HCT116 (cell line): ENCODE results near the gene DLG2. TPM values are rescaled to one million over a fixed set of nuclear protein-coding genes. Genes with fewer than 3 reads are reported as not detected.

ENCODE experiments used
- ATAC-seq: fragments of 200-7000 bp; cut with Tn5 transposase; 2 replicates; pipeline ENCODE4 v1.9.1; 2020; ENCODE audit warnings: mild to moderate bottlenecking, moderate library complexity
- BruUV-seq: library from RNA; stranded (reverse); fragments of 400-500 nt; replicated peaks from 2 replicates; lab custom pipeline; 2021; lab: Mats Ljungman, UMichigan
- CTCF ChIA-PET: fragments of 300-600 bp; sonication (Branson Sonifier 250); formaldehyde crosslinking; loops from one replicate; lab custom pipeline; 2021; ENCODE audit warnings: antibody characterized with exemption; lab: Charles Lee
- POLR2A ChIA-PET: fragments of 300-600, 350-600 bp; sonication (Branson Sonifier 250); formaldehyde crosslinking; loops from one replicate; lab custom pipeline; 2021; ENCODE audit warnings: antibody characterized with exemption; lab: Charles Lee
- RAD21 ChIA-PET, 2 experiments: fragments of 300-600 bp; sonication (Branson Sonifier 250); formaldehyde crosslinking; loops; one replicate each; lab custom pipeline; 2023; ENCODE audit warnings: low total read pairs in 2 of 2; ENCODE audit not compliant: uncharacterized antibody in 2 of 2, unreplicated experiment in 2 of 2, low non-redundant PET in 1 of 2; lab: Charles Lee
- DNase-seq: peaks from one replicate; pipeline ENCODE4 v3.0.0-alpha.2; 2010; ENCODE audit warnings: low read depth, low spot score
- H2AFZ ChIP-seq: fragments of 200-600 bp; shearing (Covaris generic), sonication (generic); 2 replicates; pipeline ENCODE4 v1.6.1; 2017; ENCODE audit warnings: low read depth, mixed run types, mixed read lengths, antibody characterized with exemption, low read length; ENCODE audit not compliant: poor library complexity, severe bottlenecking
- H3K27ac ChIP-seq: 2 replicates; pipeline ENCODE4 v1.5.1; 2012; ENCODE audit warnings: low read depth, low read length
- H3K27me3 ChIP-seq: fragments of 200-600 bp; sonication (generic); 2 replicates; pipeline ENCODE4 v1.6.1; 2016; ENCODE audit warnings: mixed run types, low read length, mixed read lengths; ENCODE audit not compliant: insufficient read depth
- H3K36me3 ChIP-seq, 2 experiments: fragments of 200-500 bp in 1 of 2; fragments of 200-600 bp in 1 of 2; sonication (Bioruptor generic) in 1 of 2; sonication (generic) in 1 of 2; 2 replicates each; pipeline versions ENCODE4 v1.5.1 to v1.6.1; 2014 to 2016; ENCODE audit warnings: low read length in 2 of 2, inconsistent platforms in 1 of 2, mixed read lengths in 1 of 2, mixed run types in 1 of 2; ENCODE audit not compliant: insufficient read depth in 2 of 2, control insufficient read depth in 1 of 2
- H3K4me1 ChIP-seq, 2 experiments: fragments of 200-600 bp in 1 of 2; sonication (generic) in 1 of 2; 2 replicates each; pipeline versions ENCODE4 v1.5.1 to v1.6.1; 2012 to 2017; ENCODE audit warnings: low read length in 2 of 2, inconsistent platforms in 1 of 2, mild to moderate bottlenecking in 1 of 2, mixed read lengths in 1 of 2, mixed run types in 1 of 2, moderate library complexity in 1 of 2; ENCODE audit not compliant: insufficient read depth in 2 of 2, control insufficient read depth in 1 of 2
- H3K4me2 ChIP-seq: fragments of 200-600 bp; sonication (generic); 2 replicates; pipeline ENCODE4 v1.6.1; 2017; ENCODE audit warnings: mixed run types, low read length, mixed read lengths
- H3K4me3 ChIP-seq, 2 experiments: fragments of 200-600 bp in 1 of 2; sonication (generic) in 1 of 2; replicated peaks in 1 of 2; 2 replicates each; pipeline ENCODE4 v1.5.1; 2011 to 2016; ENCODE audit warnings: low read length in 2 of 2, control low read depth in 1 of 2, low read depth in 1 of 2, mild to moderate bottlenecking in 1 of 2, mixed read lengths in 1 of 2, mixed run types in 1 of 2
- H3K79me2 ChIP-seq: fragments of 200-600 bp; sonication (generic); 2 replicates; pipeline ENCODE4 v1.6.1; 2017; ENCODE audit warnings: mild to moderate bottlenecking, mixed run types, low read length, moderate library complexity, mixed read lengths; ENCODE audit not compliant: insufficient read depth
- H3K9ac ChIP-seq: fragments of 200-600 bp; sonication (generic); 2 replicates; pipeline ENCODE4 v1.6.1; 2016; ENCODE audit warnings: low read length, mixed read lengths
- H3K9me2 ChIP-seq: fragments of 200-600 bp; sonication (generic), shearing (Covaris generic); 2 replicates; pipeline ENCODE4 v1.6.1; 2017; ENCODE audit warnings: mixed run types, mild to moderate bottlenecking, moderate library complexity; ENCODE audit not compliant: insufficient read depth
- H3K9me3 ChIP-seq, 2 experiments: fragments of 200-500 bp in 1 of 2; fragments of 200-600 bp in 1 of 2; sonication (Bioruptor generic) in 1 of 2; sonication (generic) in 1 of 2; 2 replicates each; pipeline ENCODE4 v1.6.1; 2014 to 2017; ENCODE audit warnings: low read length in 2 of 2, mixed read lengths in 2 of 2, inconsistent platforms in 1 of 2, low read depth in 1 of 2, mild to moderate bottlenecking in 1 of 2, mixed run types in 1 of 2, moderate library complexity in 1 of 2; ENCODE audit not compliant: control insufficient read depth in 1 of 2, insufficient read depth in 1 of 2
- H4K20me1 ChIP-seq: fragments of 200-600 bp; sonication (generic), shearing (Covaris generic); 2 replicates; pipeline ENCODE4 v1.6.1; 2017; ENCODE audit warnings: mixed run types, mild to moderate bottlenecking, moderate library complexity; ENCODE audit not compliant: insufficient read depth
- ELF1 ChIP-seq: IDR thresholded peaks from 2 replicates; pipeline ENCODE4 v1.6.1; 2012; ENCODE audit warnings: low read depth, borderline replicate concordance
- EZH2 ChIP-seq: fragments of 200-600 bp; sonication (generic); IDR thresholded peaks from 2 replicates; pipeline ENCODE4 v1.6.1; 2017; ENCODE audit warnings: antibody characterized with exemption, mixed run types
- EZH2phosphoT487 ChIP-seq: fragments of 200-600 bp; IDR thresholded peaks from 2 replicates; pipeline ENCODE4 v1.6.1; 2018; ENCODE audit warnings: antibody characterized with exemption, borderline replicate concordance
- JUND ChIP-seq: IDR thresholded peaks from 2 replicates; pipeline ENCODE4 v1.6.1; 2012
- MAX ChIP-seq: IDR thresholded peaks from 2 replicates; pipeline ENCODE4 v1.6.1; 2012
- POLR2A ChIP-seq: IDR thresholded peaks from 2 replicates; pipeline ENCODE4 v1.7.0; 2011; ENCODE audit warnings: borderline replicate concordance; ENCODE audit not compliant: insufficient read depth, insufficient read length; ENCODE audit errors: extremely low read depth
- POLR2AphosphoS5 ChIP-seq: IDR thresholded peaks from 2 replicates; pipeline ENCODE4 v1.6.1; 2011; ENCODE audit warnings: mild to moderate bottlenecking, low read depth, low read length, moderate library complexity
- SIN3A ChIP-seq: IDR thresholded peaks from 2 replicates; pipeline ENCODE4 v1.6.1; 2012; ENCODE audit warnings: low read depth
- SP1 ChIP-seq: IDR thresholded peaks from 2 replicates; pipeline ENCODE4 v1.6.1; 2012; ENCODE audit warnings: low read depth
- SRF ChIP-seq: IDR thresholded peaks from 2 replicates; pipeline ENCODE4 v1.6.1; 2012; ENCODE audit warnings: low read depth
- TCF7L2 ChIP-seq: IDR thresholded peaks from 2 replicates; pipeline ENCODE4 v1.7.0; 2011; ENCODE audit warnings: borderline replicate concordance, inconsistent platforms; ENCODE audit not compliant: insufficient read depth, insufficient read length; ENCODE audit errors: extremely low read depth
- ZBTB33 ChIP-seq: IDR thresholded peaks from 2 replicates; pipeline ENCODE4 v1.6.1; 2011; ENCODE audit warnings: mild to moderate bottlenecking, low read length, moderate library complexity; ENCODE audit not compliant: insufficient replicate concordance; ENCODE audit errors: extremely low read depth
- ZFX ChIP-seq: fragments of 450-650 bp; IDR thresholded peaks from 2 replicates; pipeline ENCODE4 v1.6.1; 2017
- intact Hi-C: fragments of 100-400 bp; cut with micrococcal nuclease; formaldehyde crosslinking; loops from 2 replicates; pipeline ENCODE4 v1.10.0; 2022
- total RNA-seq: library from RNA; stranded (reverse); gene quantifications from one replicate; pipeline ENCODE4 v1.2.1, GENCODE V29; 2021; ENCODE audit not compliant: unreplicated experiment
- TF ChIP-seq, protein P1 (sequence below): IDR thresholded peaks from 2 replicates; pipeline ENCODE4 v1.6.1; 2012
- TF ChIP-seq, protein P2 (sequence below): IDR thresholded peaks from 2 replicates; pipeline ENCODE4 v1.6.1; 2012; ENCODE audit warnings: low read depth

DLG2 gene
- total RNA-seq, 1 experiment from 2014 or later, result 2.4 TPM

- ChIA-PET POLR2A (no interaction called here), RAD21 (no interaction called here), CTCF (no interaction called here)
- no TSS peak for BruUV-seq
- intact Hi-C loops, result no loop called here
- Histone ChIP-seq H3K27ac (no peak overlapping the region), H4K20me1 (no peaks in the 10 kb centered on the region), H3K79me2 (no peaks in the 10 kb centered on the region), H3K4me3 (no peak overlapping the region), H3K9me2 (no peaks in the 10 kb centered on the region), H3K36me3 (no peaks in the 10 kb centered on the region), H3K27me3 (no peaks in the 10 kb centered on the region), H3K4me1 (no peaks in the 10 kb centered on the region), H3K9ac (no peak overlapping the region), H3K9me3 (no peaks in the 10 kb centered on the region), H2AFZ (no peak overlapping the region), H3K4me2 (no peak overlapping the region)
- TF ChIP-seq SRF (no peak), EZH2 (no peak), POLR2A (no peak), POLR2AphosphoS5 (no peak)
- DNase-seq (no peak), ATAC-seq (no peak)
These were observed 1155.6 kb downstream of the DLG2 start for GRCh38 chr11:84471501-84471900.

DNA sequence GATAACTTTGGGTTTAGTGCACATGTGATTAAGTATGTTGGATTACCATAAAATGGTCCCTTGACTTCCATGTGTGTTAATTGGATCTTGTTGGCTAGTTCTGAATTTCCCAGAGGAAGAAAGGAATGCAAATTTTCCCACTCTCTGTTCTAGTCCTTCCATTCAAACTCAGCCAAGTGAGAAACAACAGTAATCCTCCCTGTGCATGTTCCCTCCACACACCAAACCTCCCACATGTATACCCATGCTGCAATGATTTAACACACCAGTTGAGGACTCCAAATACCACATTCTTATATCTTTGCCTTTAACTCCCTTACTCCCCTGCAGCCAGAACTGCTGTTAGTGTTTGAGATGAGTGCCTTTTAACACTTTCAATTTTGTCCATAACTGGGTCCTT is 1158.9 kb downstream of the DLG2 start:
- no peak overlapping the region for H3K4me2 ChIP-seq
- no peaks in the 10 kb centered on the region for H3K79me2 ChIP-seq
- ATAC-seq (no peak), DNase-seq (no peak)
- no peaks in the 10 kb centered on the region for H3K4me1 ChIP-seq
- no TSS peak for BruUV-seq
- RAD21 ChIA-PET, result no interaction called here
- POLR2A ChIA-PET, result no interaction called here
- no peaks in the 10 kb centered on the region for H4K20me1 ChIP-seq
- H3K4me3 ChIP-seq, result no peak overlapping the region
- no peak overlapping the region for H3K9ac ChIP-seq
- TF ChIP-seq ZFX (no peak), MAX (no peak), JUND (no peak), SRF (no peak), ZBTB33 (no peak), SP1 (no peak), EZH2 (no peak), EZH2phosphoT487 (no peak), ELF1 (no peak), POLR2A (no peak), TCF7L2 (no peak), SIN3A (no peak)
- TF ChIP-seq, protein P1, sequence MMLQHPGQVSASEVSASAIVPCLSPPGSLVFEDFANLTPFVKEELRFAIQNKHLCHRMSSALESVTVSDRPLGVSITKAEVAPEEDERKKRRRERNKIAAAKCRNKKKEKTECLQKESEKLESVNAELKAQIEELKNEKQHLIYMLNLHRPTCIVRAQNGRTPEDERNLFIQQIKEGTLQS, result no peak
- TF ChIP-seq, protein P2, sequence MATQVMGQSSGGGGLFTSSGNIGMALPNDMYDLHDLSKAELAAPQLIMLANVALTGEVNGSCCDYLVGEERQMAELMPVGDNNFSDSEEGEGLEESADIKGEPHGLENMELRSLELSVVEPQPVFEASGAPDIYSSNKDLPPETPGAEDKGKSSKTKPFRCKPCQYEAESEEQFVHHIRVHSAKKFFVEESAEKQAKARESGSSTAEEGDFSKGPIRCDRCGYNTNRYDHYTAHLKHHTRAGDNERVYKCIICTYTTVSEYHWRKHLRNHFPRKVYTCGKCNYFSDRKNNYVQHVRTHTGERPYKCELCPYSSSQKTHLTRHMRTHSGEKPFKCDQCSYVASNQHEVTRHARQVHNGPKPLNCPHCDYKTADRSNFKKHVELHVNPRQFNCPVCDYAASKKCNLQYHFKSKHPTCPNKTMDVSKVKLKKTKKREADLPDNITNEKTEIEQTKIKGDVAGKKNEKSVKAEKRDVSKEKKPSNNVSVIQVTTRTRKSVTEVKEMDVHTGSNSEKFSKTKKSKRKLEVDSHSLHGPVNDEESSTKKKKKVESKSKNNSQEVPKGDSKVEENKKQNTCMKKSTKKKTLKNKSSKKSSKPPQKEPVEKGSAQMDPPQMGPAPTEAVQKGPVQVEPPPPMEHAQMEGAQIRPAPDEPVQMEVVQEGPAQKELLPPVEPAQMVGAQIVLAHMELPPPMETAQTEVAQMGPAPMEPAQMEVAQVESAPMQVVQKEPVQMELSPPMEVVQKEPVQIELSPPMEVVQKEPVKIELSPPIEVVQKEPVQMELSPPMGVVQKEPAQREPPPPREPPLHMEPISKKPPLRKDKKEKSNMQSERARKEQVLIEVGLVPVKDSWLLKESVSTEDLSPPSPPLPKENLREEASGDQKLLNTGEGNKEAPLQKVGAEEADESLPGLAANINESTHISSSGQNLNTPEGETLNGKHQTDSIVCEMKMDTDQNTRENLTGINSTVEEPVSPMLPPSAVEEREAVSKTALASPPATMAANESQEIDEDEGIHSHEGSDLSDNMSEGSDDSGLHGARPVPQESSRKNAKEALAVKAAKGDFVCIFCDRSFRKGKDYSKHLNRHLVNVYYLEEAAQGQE, result no peak
- no peaks in the 10 kb centered on the region for H3K27me3 ChIP-seq
- no peaks in the 10 kb centered on the region for H3K9me3 ChIP-seq
- CTCF ChIA-PET, result no interaction called here
- no peaks in the 10 kb centered on the region for H3K36me3 ChIP-seq
- intact Hi-C loops, result no loop called here
- H3K27ac ChIP-seq, result no peak overlapping the region
- H2AFZ ChIP-seq, result no peak overlapping the region
- H3K9me2 ChIP-seq, result no peaks in the 10 kb centered on the region
